OCI-LY1 (cell line): ENCODE results near the gene KRT24.
A peak's percentile ranks its signal among the peaks of the same experiment; 100 is the strongest.

Experiments
- H2AFZ ChIP-seq: fragments of 200-600 bp; sonication (generic), shearing (Covaris generic); 2 replicates; pipeline ENCODE4 v1.6.0; 2014; ENCODE audit warnings: antibody characterized with exemption, mild to moderate bottlenecking, low read length
- H3F3A ChIP-seq: fragments of 200-600 bp; sonication (generic), shearing (Covaris generic); 2 replicates; pipeline ENCODE4 v1.6.0; 2014; ENCODE audit warnings: mild to moderate bottlenecking, antibody characterized with exemption, low read length, moderate library complexity; ENCODE audit not compliant: insufficient read depth
- H3K27ac ChIP-seq: fragments of 200-600 bp; sonication (generic); 2 replicates; pipeline ENCODE4 v1.5.1; 2014; ENCODE audit warnings: low read length, mixed run types, mild to moderate bottlenecking, low read depth; ENCODE audit not compliant: poor library complexity, severe bottlenecking
- H3K27me3 ChIP-seq: fragments of 200-600 bp; sonication (generic); 2 replicates; pipeline ENCODE4 v1.6.0; 2014; ENCODE audit warnings: antibody characterized with exemption, mild to moderate bottlenecking, low read length, moderate library complexity; ENCODE audit not compliant: insufficient read depth
- H3K36me3 ChIP-seq: fragments of 200-600 bp; sonication (generic); 2 replicates; pipeline ENCODE4 v1.6.1; 2014; ENCODE audit warnings: mild to moderate bottlenecking, antibody characterized with exemption, low read length, moderate library complexity, mixed read lengths; ENCODE audit not compliant: insufficient read depth
- H3K4me1 ChIP-seq: fragments of 200-600 bp; sonication (generic); 2 replicates; pipeline ENCODE4 v1.5.1; 2014; ENCODE audit warnings: mild to moderate bottlenecking, low read length, moderate library complexity; ENCODE audit not compliant: insufficient read depth, severe bottlenecking
- H3K4me2 ChIP-seq: fragments of 200-600 bp; sonication (generic), shearing (Covaris generic); 2 replicates; pipeline ENCODE4 v1.6.1; 2014; ENCODE audit warnings: low read length
- H3K4me3 ChIP-seq: fragments of 200-600 bp; sonication (generic); 2 replicates; pipeline ENCODE4 v1.5.1; 2014; ENCODE audit warnings: low read length, low read depth, mild to moderate bottlenecking, mixed read lengths; ENCODE audit not compliant: poor library complexity, severe bottlenecking
- H3K79me2 ChIP-seq: fragments of 200-600 bp; shearing (Covaris generic); 2 replicates; pipeline ENCODE4 v1.6.1; 2016; ENCODE audit warnings: mixed run types, low read length, mixed read lengths; ENCODE audit not compliant: insufficient read depth
- H3K9ac ChIP-seq: fragments of 200-600 bp; sonication (generic), shearing (Covaris generic); 2 replicates; pipeline ENCODE4 v1.6.1; 2014; ENCODE audit warnings: mild to moderate bottlenecking, low read length, mixed read lengths
- H3K9me2 ChIP-seq: fragments of 200-600 bp; sonication (generic), shearing (Covaris generic); 2 replicates; pipeline ENCODE4 v1.6.1; 2014; ENCODE audit warnings: low read depth, mild to moderate bottlenecking, low read length, mixed read lengths
- H3K9me3 ChIP-seq: fragments of 200-600 bp; shearing (Covaris generic); 2 replicates; pipeline ENCODE4 v1.6.1; 2014; ENCODE audit warnings: low read length, mixed read lengths
- H4K20me1 ChIP-seq: fragments of 200-600 bp; sonication (generic), shearing (Covaris generic); 2 replicates; pipeline ENCODE4 v1.6.0; 2016; ENCODE audit warnings: mild to moderate bottlenecking, low read length; ENCODE audit not compliant: insufficient read depth
- EZH2 ChIP-seq: fragments of 200-600 bp; sonication (generic), shearing (Covaris generic); IDR thresholded peaks from 2 replicates; pipeline ENCODE4 v1.8.0; 2017; ENCODE audit warnings: borderline replicate concordance, mixed run types, mild to moderate bottlenecking, antibody characterized with exemption, low read length, moderate library complexity, mixed read lengths
- TF ChIP-seq, protein P1 (sequence below): fragments of 200-600 bp; sonication (generic), shearing (Covaris generic); IDR thresholded peaks from 2 replicates; pipeline ENCODE4 v1.5.1; 2017; ENCODE audit warnings: mild to moderate bottlenecking, antibody characterized with exemption, low read length, moderate library complexity, mixed read lengths

Gene KRT24

GRCh38 chr17:40730970-40731369 is 27.4 kb upstream of the KRT24 start:
- Histone ChIP-seq H3K9me3 (no peaks in the 10 kb centered on the region), H3K4me2 (no peak overlapping the region), H3K4me1 (peaks cover 7% of the 10 kb centered on the region), H3K9me2 (no peaks in the 10 kb centered on the region), H3K4me3 (no peak overlapping the region), H4K20me1 (no peaks in the 10 kb centered on the region), H3K36me3 (no peaks in the 10 kb centered on the region), H3K9ac (no peak overlapping the region), H3K79me2 (no peaks in the 10 kb centered on the region), H3F3A (no peaks in the 10 kb centered on the region), H3K27me3 (no peaks in the 10 kb centered on the region), H3K27ac (no peak overlapping the region), H2AFZ (no peak overlapping the region)
- TF ChIP-seq EZH2: no peak
- TF ChIP-seq, protein P1, sequence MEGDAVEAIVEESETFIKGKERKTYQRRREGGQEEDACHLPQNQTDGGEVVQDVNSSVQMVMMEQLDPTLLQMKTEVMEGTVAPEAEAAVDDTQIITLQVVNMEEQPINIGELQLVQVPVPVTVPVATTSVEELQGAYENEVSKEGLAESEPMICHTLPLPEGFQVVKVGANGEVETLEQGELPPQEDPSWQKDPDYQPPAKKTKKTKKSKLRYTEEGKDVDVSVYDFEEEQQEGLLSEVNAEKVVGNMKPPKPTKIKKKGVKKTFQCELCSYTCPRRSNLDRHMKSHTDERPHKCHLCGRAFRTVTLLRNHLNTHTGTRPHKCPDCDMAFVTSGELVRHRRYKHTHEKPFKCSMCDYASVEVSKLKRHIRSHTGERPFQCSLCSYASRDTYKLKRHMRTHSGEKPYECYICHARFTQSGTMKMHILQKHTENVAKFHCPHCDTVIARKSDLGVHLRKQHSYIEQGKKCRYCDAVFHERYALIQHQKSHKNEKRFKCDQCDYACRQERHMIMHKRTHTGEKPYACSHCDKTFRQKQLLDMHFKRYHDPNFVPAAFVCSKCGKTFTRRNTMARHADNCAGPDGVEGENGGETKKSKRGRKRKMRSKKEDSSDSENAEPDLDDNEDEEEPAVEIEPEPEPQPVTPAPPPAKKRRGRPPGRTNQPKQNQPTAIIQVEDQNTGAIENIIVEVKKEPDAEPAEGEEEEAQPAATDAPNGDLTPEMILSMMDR: no peak

- TF ChIP-seq, protein P1: no peak
- no peak for TF ChIP-seq EZH2
- Histone ChIP-seq H3K4me2 (no peak overlapping the region), H3K9ac (no peak overlapping the region), H3K79me2 (no peaks in the 10 kb centered on the region), H3F3A (no peaks in the 10 kb centered on the region), H4K20me1 (no peaks in the 10 kb centered on the region), H3K27ac (no peak overlapping the region), H2AFZ (no peak overlapping the region), H3K4me3 (no peak overlapping the region), H3K36me3 (no peaks in the 10 kb centered on the region), H3K4me1 (peaks cover 7% of the 10 kb centered on the region), H3K27me3 (no peaks in the 10 kb centered on the region; the same call in 1 of the 2 replicates), H3K9me3 (no peaks in the 10 kb centered on the region), H3K9me2 (no peaks in the 10 kb centered on the region)
Observed at GRCh38 chr17:40727447-40728231, 24.1 kb upstream of the KRT24 start.

DNA sequence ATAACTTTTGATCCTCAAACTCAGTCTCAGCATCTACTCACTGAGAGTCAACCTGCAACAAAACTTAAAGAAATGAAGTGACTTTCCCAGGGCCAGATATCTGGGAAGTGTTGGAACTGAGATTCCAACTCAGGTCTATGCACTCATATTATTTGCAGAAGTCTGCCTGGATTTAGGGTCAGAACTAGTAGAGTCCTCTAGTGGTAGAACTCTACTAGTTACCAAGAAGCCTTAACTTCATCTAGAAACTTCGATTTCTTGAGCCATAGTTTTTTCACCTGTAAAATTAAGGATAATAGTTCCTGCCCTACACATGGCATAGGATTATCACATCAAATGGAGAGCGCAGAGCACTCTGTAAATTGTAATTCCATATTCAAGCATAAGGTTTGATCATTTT is 23.4 kb upstream of the KRT24 start:
- no peaks in the 10 kb centered on the region for H3F3A ChIP-seq
- peaks cover 7% of the 10 kb centered on the region for H3K4me1 ChIP-seq
- no peak overlapping the region for H2AFZ ChIP-seq
- H4K20me1 ChIP-seq: no peaks in the 10 kb centered on the region
- TF ChIP-seq, protein P1: peak; percentile 42
- no peak for TF ChIP-seq EZH2
- no peak overlapping the region for H3K4me3 ChIP-seq
- no peak overlapping the region for H3K4me2 ChIP-seq
- H3K36me3 ChIP-seq: no peaks in the 10 kb centered on the region
- no peak overlapping the region for H3K9ac ChIP-seq
- no peaks in the 10 kb centered on the region for H3K9me2 ChIP-seq
- H3K27me3 ChIP-seq: no peaks in the 10 kb centered on the region; the same call in 1 of the 2 replicates
- no peaks in the 10 kb centered on the region for H3K79me2 ChIP-seq
- H3K9me3 ChIP-seq: no peaks in the 10 kb centered on the region
- no peak overlapping the region for H3K27ac ChIP-seq
